ENCODE data around the gene KLF16. TPM values are rescaled to one million over a fixed set of nuclear protein-coding genes. Genes with fewer than 3 reads are reported as not detected.
"Not testable (repeated sequence)": the region's sequence is repeated elsewhere in the genome, so short reads cannot be mapped to it uniquely, and the experiment has no call there.

KLF16 gene
- 10 to 100 TPM in 1 of 4 donors, 1 to 10 TPM in 3; 4.5 to 10.2 (median 6.5) TPM for polyA plus RNA-seq (ENCODE audit: insufficient read length in 4 of 4)

- DNase-seq (ENCODE audit: low read depth in 4 of 4, low spot score in 3 of 4) = no peak
Observed at GRCh38 chr19:1863328-1863637, at the start of gene KLF16. TSS of gene KLF16 (minus strand) at chr19:1863579. CDS start at chr19:1863497, 82 bp downstream.

DNA sequence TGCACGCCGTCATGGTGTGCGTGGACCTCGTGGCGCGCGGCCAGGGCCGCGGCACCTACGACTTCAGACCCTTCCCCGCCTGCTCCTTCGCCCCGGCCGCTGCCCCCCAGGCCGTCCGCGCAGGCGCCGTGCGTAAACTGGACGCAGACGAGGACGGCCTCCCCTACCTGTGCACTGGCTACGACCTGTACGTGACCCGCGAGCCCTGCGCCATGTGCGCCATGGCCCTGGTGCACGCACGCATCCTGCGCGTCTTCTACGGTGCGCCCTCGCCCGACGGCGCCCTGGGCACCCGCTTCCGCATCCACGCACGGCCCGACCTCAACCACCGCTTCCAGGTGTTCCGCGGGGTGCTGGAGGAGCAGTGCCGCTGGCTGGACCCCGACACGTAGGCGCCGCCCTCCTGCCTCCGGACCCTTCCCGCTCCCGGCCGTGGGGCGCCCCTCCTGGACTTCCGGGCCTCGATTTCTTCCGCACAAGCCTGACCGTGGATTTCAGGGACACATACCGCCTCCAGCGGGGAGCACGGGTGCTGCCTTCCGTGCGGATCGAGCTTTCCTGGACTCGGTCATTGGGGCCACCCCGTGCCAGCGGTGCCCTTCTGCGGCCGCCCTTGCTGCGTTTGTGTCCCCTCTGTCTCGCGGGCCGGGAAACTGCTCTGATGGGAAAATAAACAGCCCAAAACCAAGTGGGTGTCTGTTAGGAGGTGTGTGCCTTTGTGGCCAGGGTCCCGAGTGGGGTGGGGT, 49.6 kb upstream of the KLF16 start:
- no peak for DNase-seq (ENCODE audit: low read depth in 4 of 4, low spot score in 3 of 4)

- no peak for DNase-seq (ENCODE audit: low read depth in 4 of 4, low spot score in 3 of 4)
Observed at GRCh38 chr19:1911995-1912394, 48.6 kb upstream of the KLF16 start.

DNA sequence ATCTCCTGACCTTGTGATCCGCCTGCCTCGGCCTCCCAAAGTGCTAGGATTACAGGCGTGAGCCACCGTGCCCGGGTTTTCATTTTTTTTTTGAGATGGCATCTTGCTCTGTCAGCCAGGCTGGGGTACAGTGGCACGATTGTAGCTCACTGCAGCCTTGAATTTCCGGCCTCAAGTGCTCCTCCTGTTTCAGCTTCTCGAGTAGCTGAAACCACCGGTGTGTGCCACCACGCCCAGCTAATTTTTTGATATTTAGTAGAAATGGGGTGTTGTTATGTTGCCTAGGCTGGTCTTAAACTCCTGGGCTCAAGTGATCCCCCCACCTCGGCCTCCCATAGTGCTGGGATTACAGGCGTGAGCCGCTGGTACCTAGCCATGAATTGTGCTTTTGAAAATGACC, 47.7 kb upstream of the KLF16 start:
- DNase-seq (ENCODE audit: low read depth in 4 of 4, low spot score in 3 of 4) = no peak

DNA sequence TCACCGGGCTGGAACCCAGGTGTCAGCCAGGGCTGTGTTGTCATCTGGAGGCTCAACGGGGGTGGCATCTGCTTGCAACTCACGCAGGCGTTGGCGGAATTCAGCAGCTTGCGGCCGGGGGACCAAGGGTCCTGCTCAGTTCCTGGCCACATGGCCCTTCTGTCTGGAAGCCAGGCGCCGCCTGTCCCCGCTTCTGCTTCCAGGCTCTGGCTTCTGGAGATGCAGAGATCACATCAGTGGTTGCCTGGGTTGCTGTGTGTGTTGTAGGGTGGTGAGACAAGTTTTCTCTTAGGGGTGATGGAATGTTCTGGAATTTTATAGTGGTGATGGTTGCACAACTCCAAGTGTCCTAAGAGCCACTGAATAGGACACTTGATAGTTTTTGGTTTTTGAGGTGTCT, 46.8 kb upstream of the KLF16 start:
- no peak for DNase-seq (ENCODE audit: low read depth in 4 of 4, low spot score in 3 of 4)

GRCh38 chr19:1909761-1910080, 46.3 kb upstream of the KLF16 start:
- DNase-seq (ENCODE audit: low read depth in 4 of 4, low spot score in 3 of 4) = no peak

- no peak for DNase-seq (ENCODE audit: low read depth in 4 of 4, low spot score in 3 of 4)
Observed at GRCh38 chr19:1908364-1908678, 44.9 kb upstream of the KLF16 start.

DNA sequence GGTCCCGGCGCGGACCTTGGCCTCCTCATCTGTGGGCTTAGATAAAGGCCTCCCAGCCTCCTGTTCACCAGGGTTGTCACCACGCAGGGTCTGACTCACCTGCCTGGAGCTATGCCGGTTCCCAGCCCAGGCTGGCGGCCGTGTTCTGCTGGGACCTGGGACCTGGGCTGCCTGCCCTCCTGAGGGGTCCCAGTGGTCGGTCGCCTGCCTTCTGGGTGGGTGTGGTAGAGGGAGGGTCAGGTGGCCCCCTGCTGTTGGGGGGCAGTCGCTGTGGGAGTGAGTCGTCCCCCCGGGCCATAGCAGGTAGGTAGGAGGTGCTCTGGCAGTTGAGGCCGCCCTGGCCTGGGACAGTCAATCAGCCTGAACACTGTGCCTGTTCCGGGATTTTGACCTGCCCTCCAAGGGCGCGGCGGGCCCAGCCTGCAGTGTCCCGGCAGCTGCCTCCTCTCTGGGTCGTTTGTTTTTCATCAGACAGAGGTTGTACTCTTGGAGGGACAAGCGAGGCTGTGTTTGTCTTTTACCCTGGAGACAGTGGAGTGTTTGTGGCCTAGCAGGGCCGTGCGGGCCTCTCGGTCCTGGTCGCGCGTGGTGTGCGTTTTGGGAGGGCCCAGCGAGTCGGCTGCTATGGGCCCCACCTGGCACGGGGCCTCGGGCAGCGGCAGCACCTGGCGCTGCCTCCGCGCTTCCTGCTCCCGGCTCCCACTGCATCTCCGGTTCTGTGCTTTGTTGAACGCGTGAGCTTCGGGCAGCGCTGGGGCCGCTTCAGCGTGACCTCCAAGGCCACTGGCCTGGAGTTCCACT, 44.4 kb upstream of the KLF16 start:
- DNase-seq (ENCODE audit: low read depth in 4 of 4, low spot score in 3 of 4) = no peak

GRCh38 chr19:1906985-1907562, 43.7 kb upstream of the KLF16 start:
- no peak for DNase-seq (ENCODE audit: low read depth in 4 of 4, low spot score in 3 of 4)

DNA sequence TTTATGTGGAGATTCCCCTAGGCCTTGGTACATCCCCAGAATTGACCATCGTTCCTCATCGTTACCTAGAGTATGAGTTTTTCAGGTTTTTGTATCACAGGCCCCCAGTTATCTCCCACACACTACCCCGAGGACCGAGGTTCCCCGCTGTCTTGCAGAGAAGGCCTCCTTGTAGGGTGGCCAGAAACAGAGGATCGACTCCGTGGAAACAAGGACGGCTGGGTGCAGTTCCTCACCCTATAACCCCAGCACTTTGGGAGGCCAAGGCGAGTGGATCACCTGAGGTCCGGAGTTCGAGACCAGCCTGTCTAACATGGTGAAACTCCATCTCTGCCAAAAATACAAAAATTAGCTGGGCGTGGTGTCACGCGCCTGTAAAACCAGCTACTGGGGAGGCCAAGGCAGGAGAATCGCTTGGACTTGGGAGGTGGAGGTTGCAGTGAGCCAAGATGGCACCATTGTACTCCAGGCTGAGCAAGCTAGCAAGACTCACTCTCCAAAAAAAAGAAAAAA, 42.5 kb upstream of the KLF16 start:
- no peak for DNase-seq (ENCODE audit: low read depth in 4 of 4, low spot score in 3 of 4)

DNA sequence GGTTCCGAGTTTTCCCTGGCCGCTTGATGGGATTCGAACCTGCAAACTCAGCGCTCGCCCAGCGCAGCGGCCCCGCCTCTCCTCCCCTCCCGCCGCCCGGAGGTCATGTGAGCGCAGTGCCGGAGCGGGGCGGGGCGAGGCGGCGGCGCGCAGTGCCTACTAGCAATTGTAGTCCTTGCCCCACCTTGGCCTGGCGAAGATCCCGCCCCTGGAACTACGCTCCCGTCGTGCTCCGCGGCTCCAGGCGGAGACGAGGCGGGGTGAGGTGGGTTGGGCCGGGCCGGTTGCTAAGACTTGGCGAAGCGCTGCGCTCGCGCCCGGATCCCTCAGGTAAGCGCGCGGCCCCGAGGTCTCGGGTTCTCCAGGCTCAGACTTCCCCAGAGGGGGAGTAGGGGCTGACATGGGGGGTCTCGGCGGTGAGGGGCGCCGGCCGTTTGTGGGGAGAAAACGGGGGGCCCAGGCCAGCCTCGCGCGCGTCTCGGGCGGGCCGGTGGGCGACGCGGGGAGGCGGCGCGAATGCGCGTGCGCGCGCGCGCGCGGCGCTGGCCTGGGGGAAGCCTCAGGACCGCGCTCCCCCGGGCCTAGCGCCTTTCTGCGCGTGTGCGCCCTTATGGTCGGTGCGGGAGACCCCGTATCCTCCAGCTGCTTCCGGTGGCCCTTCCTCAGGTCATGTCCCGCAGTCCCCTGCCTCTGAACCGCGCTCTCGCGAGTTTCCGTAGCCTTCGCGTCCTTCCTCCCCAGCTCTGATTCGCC, 41.9 kb upstream of the KLF16 start, which contains the start of the genes ADAT3 and SCAMP4:
TSS of gene ADAT3 (plus strand) at position 290 of the 753 bp plus-strand sequence. CDS start 6,649 bp downstream, outside the sequence.
TSS of gene SCAMP4 (plus strand) at position 290 of the 753 bp plus-strand sequence. CDS start 9,621 bp downstream, outside the sequence.
- peak; percentile 91 to 97 (median 96) for DNase-seq (ENCODE audit: low read depth in 4 of 4, low spot score in 3 of 4)

DNA sequence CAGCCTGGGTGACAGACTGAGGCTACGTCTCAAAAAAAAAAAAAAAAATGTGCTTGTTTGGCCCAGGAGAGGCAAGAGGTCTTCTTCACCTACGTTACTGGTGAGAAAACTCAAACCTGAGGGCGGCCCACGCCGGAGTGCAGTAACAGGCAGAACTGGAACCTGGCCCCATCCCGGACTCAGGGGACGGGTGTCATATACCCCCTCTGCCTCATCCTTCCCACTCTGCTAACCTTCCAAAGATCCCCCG, 41.4 kb upstream of the KLF16 start:
- no peak for DNase-seq (ENCODE audit: low read depth in 4 of 4, low spot score in 3 of 4)

GRCh38 chr19:1902923-1903322, 39.5 kb upstream of the KLF16 start:
- DNase-seq (ENCODE audit: low read depth in 4 of 4, low spot score in 3 of 4) = no peak

- DNase-seq (ENCODE audit: low read depth in 4 of 4, low spot score in 3 of 4) = no peak
Observed at GRCh38 chr19:1901940-1902404, 38.6 kb upstream of the KLF16 start.

GRCh38 chr19:1896508-1896907, 33.1 kb upstream of the KLF16 start:
- no peak for DNase-seq (ENCODE audit: low read depth in 4 of 4, low spot score in 3 of 4)

DNA sequence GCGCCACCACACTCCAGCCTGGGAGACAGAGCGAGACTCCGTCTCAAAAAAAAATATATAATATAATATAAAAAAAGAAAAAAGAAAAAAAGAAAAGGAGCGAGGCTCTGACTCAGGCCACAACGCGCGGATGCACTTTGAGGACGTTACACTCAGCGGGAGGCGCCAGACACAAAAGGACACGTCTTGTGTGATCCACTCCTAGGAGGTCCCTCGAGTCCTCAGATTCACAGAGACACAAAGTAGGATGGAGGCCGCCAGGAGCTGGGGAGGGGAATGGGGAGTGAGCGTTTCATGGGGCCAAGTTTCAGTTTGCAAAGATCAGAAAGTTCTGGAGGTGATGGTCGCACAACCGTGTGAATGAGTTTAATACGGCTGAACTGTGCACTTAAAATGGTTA, 30.4 kb upstream of the KLF16 start:
- DNase-seq (ENCODE audit: low read depth in 4 of 4, low spot score in 3 of 4) = no peak

GRCh38 chr19:1889907-1890306, 26.5 kb upstream of the KLF16 start:
- no peak for DNase-seq (ENCODE audit: low read depth in 4 of 4, low spot score in 3 of 4)

GRCh38 chr19:1888385-1888784, 25.0 kb upstream of the KLF16 start:
- no peak for DNase-seq (ENCODE audit: low read depth in 4 of 4, low spot score in 3 of 4)

GRCh38 chr19:1886360-1886759, 23.0 kb upstream of the KLF16 start:
- not testable (repeated sequence) for DNase-seq (ENCODE audit: low read depth in 4 of 4, low spot score in 3 of 4)

DNA sequence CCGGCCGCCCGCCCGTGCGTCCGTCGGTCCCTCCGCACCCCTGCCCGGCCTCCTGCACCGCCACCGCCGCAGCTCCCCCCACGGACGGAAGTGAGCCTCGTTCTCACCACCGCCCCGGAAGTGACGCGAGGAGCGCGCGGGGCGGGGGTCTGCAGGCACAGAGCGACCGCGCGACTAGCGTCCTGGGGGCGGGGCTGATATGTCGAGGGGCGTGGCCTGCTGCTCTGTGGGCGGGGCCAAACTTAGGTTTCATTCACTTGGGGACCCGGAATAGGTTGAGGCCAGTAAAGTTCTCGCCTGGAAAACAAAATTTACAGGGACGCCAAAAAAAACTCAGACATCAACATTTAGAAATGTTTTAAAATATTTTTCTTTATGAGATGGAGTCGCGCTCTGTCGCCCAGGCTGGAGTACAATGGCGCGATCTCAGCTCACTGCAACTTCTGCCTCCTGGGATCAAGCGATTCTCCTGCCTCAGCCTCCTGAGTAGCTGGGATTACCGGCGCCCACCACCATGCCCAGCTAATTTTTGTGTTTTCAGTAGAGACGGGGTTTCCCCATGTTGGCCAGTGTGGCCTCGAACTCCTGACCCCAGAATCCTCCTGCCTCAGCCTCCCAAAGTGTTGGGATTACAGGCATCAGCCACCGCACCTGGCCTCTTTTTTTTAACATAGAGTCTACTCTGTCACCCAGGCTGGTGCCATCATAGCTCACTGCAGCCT, 22.2 kb upstream of the KLF16 start, which contains the start of gene ABHD17A:
TSS of gene ABHD17A (minus strand) at position 99 of the 722 bp plus-strand sequence. CDS start 3,930 bp downstream, outside the sequence.
- peak; percentile 72 to 89 (median 88) for DNase-seq (ENCODE audit: low read depth in 4 of 4, low spot score in 3 of 4)
